ENCODE measurements around the gene KDELR1. TPM values are rescaled to one million over a fixed set of nuclear protein-coding genes. Genes with fewer than 3 reads are reported as not detected.
"Not testable (repeated sequence)": the region's sequence is repeated elsewhere in the genome, so short reads cannot be mapped to it uniquely, and the experiment has no call there.

The KDELR1 gene
- total RNA-seq, 2 experiments from 2014 or later, result 64.8 to 72.2 TPM

DNA sequence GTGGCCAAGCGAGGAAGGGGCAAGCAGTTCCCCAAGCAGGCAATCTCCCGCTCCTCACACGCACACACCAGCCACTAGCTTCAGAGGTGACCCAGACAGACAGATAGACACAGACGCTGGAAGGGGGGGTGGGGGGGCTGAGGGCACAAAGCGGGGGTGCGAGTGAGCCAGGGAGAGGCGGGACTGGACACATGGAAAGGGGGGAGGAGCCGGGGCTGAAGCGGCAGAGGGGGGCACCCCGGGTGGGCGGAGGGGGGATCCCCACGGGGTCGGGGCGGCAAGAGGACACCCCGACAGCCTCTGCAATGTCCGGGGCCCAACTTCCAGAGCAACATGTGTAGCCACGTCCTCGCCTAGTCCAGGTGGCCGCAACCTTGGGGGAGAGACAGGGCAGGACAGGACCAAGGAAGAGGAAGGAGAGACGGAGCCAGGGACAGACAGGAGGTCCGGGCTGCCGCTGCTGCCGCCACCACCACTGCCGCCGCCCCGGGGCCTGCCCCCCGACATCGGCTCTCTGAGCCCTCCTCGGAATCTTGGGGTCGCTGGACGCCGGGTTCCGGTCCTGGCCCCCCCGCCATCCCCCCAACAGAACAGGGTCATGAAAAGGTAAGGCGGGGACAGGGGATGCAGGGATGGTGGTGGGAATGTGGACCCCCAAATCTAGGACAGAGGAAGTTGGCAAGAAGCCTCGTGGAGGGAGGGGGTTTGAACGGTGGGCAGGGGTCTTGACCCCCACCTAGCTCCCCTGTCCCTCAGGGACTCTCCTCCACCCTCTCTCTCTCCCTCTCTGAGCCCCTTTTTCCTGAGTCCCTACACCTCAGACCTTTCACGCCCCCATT, 3.2 kb upstream of the KDELR1 start:
- H3K4me1 Mint-ChIP-seq, result peaks cover 27% of the 10 kb centered on the region
- ATAC-seq (no peak), DNase-seq (no peak)
- no peaks in the 10 kb centered on the region for H3K9me3 Mint-ChIP-seq (ENCODE audit: low read depth)
- H3K27me3 Mint-ChIP-seq, result peaks cover 46% of the 10 kb centered on the region
- CTCF ChIA-PET, result interaction anchor here (1.8 kb wide), 1 partner anchor 20 kb away, joined by 4 read pairs; no protein-coding TSS in a partner anchor
- H3K27ac Mint-ChIP-seq, result no peak overlapping the region
- peaks cover under 1% of the 10 kb centered on the region for H3K36me3 Mint-ChIP-seq
- H3K4me3 Mint-ChIP-seq, result no peak overlapping the region

GRCh38 chr19:48393559-48394330, 2.4 kb upstream of the KDELR1 start, which contains the start of gene GRIN2D:
Gene GRIN2D, plus strand, starts transcription at chr19:48393668. Its CDS starts 4,725 bp downstream, at chr19:48398393.
- Mint-ChIP-seq H3K27me3 (peaks cover 46% of the 10 kb centered on the region), H3K4me3 (no peak within 1 kb of the TSS), H3K9me3 (ENCODE audit: low read depth) (no peaks in the 10 kb centered on the region), H3K4me1 (peaks cover 25% of the 10 kb centered on the region), H3K36me3 (peaks cover 3% of the 10 kb centered on the region), H3K27ac (no peak within 1 kb of the TSS)
- no peak for ATAC-seq
- DNase-seq, result no peak
- CTCF ChIA-PET, result interaction anchor here (1.1 kb wide), 2 partner anchors 8 to 60 kb away, joined by 3 to 4 read pairs; no protein-coding TSS in a partner anchor

DNA sequence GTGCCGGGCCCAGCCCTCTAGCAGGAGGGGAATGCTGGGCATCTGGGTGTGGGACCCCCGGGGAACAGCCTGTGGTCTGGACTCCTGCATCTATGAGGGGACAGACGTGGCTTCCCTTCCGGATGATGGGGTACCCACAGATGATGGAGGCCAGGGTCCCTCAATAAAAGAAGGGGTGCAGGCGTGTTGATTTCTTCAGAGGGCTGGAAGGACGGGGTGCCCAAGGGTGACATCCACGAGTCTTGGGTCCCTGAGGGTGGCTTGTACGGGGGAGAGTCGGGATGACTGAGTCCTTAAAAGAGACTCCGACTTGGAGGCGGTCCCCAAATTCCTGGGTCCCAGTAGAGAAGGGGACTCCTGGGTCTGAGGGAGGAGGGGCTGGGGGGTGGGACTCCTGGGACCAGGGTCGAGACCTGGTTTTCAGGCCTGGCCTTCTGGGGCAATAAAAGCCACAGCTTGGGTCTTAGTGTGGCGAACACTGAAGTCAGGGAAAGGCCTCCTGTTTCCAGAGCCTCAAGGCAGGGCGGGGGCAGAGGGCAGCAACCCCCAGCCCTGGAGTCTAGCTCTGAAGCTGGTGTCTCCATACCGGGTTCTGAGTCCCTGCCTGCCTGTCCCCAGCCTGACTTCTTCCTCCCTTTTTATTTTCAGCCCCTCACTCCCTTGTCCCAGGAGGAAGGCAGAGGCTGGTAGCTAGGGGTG, 1.7 kb upstream of the KDELR1 start:
- Mint-ChIP-seq H3K4me3 (no peak overlapping the region), H3K27ac (no peak overlapping the region), H3K9me3 (ENCODE audit: low read depth) (no peaks in the 10 kb centered on the region), H3K36me3 (peaks cover 10% of the 10 kb centered on the region), H3K4me1 (peaks cover 29% of the 10 kb centered on the region), H3K27me3 (peaks cover 45% of the 10 kb centered on the region)
- CTCF ChIA-PET, result interaction anchor here (1.1 kb wide), 2 partner anchors 9 to 59 kb away, joined by 3 to 4 read pairs; no protein-coding TSS in a partner anchor
- DNase-seq, result no peak
- no peak for ATAC-seq

DNA sequence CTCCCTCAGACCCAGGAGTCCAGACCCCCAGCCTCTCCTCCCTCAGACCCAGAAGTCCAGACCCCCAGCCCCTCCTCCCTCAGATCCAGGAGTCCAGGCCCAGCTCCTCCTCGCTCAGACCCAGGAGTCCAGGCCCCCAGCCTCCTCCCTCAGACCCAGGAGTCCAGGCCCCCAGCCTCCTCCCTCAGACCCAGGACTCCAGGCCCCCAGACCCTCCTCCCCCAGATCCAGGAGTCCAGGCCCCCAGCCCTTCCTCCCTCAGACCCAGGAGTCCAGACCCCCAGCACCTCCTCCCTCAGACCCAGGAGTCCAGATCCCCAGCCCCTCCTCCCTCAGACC, 624 bp upstream of the KDELR1 start:
- H3K27me3 Mint-ChIP-seq, result peaks cover 36% of the 10 kb centered on the region
- H3K9me3 Mint-ChIP-seq (ENCODE audit: low read depth); ATAC-seq; H3K27ac Mint-ChIP-seq; DNase-seq: not testable (repeated sequence)
- H3K4me1 Mint-ChIP-seq, result peaks cover 21% of the 10 kb centered on the region
- CTCF ChIA-PET, result interaction anchor here (0.7 to 2.2 kb wide), 34 partner anchors 10 to 225 kb away, joined by 3 to 67 read pairs (median 5); partner anchors contain the start of genes GRWD1, SYNGR4 and TMEM143
- H3K4me3 Mint-ChIP-seq, result peak overlapping the region; percentile 93
- H3K36me3 Mint-ChIP-seq, result peaks cover 15% of the 10 kb centered on the region

DNA sequence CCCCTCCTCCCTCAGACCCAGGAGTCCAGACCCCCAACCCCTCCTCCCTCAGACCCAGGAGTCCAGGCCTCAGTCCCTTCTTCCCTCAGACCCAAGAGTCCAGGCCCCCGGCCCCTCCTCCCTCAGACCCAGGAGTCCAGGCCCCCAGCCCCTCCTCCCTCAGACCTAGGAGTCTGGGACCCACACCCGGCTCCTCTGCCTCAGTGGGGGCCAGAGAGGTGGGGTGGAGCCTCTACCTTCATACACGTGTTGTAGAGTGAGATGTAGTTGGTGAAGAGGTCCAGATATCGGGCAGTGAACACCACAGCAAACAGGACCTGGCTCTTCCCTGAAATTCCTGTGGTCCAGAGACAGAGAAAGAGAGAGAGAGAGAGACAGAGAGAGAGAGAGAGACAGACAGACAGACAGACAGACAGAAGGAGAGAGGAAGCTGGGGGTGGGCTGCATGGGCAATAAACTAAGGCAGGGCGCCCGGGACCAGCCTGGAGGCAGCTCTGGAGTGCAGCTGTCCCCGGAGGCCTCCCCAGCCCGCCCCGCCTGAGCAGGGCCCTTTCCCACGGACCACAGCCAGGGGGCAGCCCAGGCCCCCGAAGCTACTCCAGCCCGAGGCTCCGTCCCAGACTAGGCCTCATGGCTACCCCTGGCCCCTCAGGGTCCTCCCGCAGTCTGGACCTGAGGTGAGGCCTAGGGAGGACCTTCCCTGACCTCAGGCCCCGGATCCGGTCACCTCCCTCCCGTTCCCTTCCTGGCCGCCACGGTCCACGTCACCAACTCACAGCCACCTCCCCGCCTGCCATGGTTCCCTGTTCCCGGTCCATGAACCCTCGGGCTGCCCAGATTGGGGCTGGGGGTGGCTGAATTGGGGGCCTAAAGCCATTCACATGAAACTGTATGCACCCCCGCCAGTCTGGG, 907 bp downstream of the KDELR1 start:
- Mint-ChIP-seq H3K27me3 (peaks cover 24% of the 10 kb centered on the region), H3K4me3 (peak overlapping the region; percentile 93), H3K36me3 (peaks cover 19% of the 10 kb centered on the region), H3K9me3 (ENCODE audit: low read depth) (no peaks in the 10 kb centered on the region), H3K4me1 (peaks cover 20% of the 10 kb centered on the region), H3K27ac (peak overlapping the region; percentile 92)
- DNase-seq, result peak; percentile 82
- ATAC-seq, result peak; percentile 80
- CTCF ChIA-PET, result interaction anchor here (0.6 to 2.2 kb wide), 37 partner anchors 9 to 542 kb away, joined by 3 to 67 read pairs (median 5); partner anchors contain the start of genes GRWD1, NUCB1, SYNGR4 and TMEM143

DNA sequence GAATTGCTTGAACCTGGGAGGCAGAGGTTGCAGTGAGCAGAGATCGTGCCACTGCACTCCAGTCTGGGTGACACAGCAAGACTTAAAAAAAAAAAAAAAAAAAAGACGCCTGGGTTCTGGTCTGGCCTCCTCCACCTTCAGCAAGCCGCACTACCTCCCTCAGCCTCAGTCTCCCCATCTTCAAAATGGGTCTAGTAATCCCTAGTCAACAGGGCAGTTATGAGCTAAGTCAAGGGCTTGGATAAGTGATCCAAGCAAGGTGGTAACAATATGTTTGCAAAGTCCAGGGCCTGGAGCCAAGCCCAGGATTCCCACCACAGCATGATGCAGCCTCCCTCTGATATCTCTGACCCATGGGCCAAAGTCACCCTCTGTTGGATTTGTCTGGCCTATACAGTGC, 4.4 kb downstream of the KDELR1 start:
- Mint-ChIP-seq H3K4me3 (no peak overlapping the region), H3K27ac (no peak overlapping the region), H3K9me3 (ENCODE audit: low read depth) (no peaks in the 10 kb centered on the region), H3K36me3 (peaks cover 30% of the 10 kb centered on the region), H3K4me1 (peaks cover 15% of the 10 kb centered on the region), H3K27me3 (no peaks in the 10 kb centered on the region)
- CTCF ChIA-PET, result interaction anchor here (0.7 kb wide), 1 partner anchor 25 kb away, joined by 3 read pairs; no protein-coding TSS in a partner anchor
- ATAC-seq (no peak), DNase-seq (no peak)

- CTCF ChIA-PET, result no interaction called here
- ATAC-seq (no peak), DNase-seq (no peak)
- Mint-ChIP-seq H3K27ac (no peak overlapping the region), H3K9me3 (ENCODE audit: low read depth) (no peaks in the 10 kb centered on the region), H3K36me3 (peaks cover 35% of the 10 kb centered on the region), H3K4me3 (no peak overlapping the region), H3K27me3 (no peaks in the 10 kb centered on the region), H3K4me1 (peaks cover 13% of the 10 kb centered on the region)
Observed at GRCh38 chr19:48385461-48386087, 5.8 kb downstream of the KDELR1 start.

DNA sequence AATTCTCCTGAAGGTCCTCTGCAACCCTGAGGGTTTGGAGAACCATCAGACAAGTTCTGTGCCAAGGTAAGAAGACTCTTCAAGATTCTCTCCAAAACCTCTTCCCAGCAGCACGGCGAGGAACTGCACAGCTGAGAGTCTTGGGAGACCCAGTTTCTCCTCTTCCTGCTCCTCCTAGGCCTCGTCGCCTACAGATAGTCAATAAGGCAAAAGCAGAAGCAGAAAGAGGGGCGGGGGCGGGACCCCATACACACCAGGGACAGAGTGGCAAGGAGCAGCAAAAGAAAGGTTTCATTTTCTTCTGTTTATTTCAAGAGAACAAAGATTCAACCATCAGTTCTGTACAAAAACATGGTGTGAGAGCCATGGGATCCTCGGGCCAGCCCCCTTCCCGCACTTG, 9.1 kb downstream of the KDELR1 start:
- no peak for ATAC-seq
- Mint-ChIP-seq H3K27me3 (no peaks in the 10 kb centered on the region), H3K27ac (no peak overlapping the region), H3K4me1 (peaks cover 2% of the 10 kb centered on the region), H3K9me3 (ENCODE audit: low read depth) (no peaks in the 10 kb centered on the region), H3K36me3 (peaks cover 23% of the 10 kb centered on the region), H3K4me3 (no peak overlapping the region)
- CTCF ChIA-PET, result interaction anchor here (0.7 to 2.4 kb wide), 2 partner anchors 9 to 65 kb away, joined by 3 to 9 read pairs; partner anchors contain the start of gene KDELR1
- DNase-seq, result no peak

GRCh38 chr19:48381178-48381950, 10.0 kb downstream of the KDELR1 start:
- Mint-ChIP-seq H3K27me3 (no peaks in the 10 kb centered on the region), H3K36me3 (peaks cover 19% of the 10 kb centered on the region), H3K9me3 (ENCODE audit: low read depth) (no peaks in the 10 kb centered on the region), H3K27ac (peak overlapping the region; percentile 14), H3K4me3 (no peak overlapping the region), H3K4me1 (peaks cover 2% of the 10 kb centered on the region)
- DNase-seq, result no peak
- ATAC-seq, result no peak
- CTCF ChIA-PET, result interaction anchor here (0.7 to 2.4 kb wide), 2 partner anchors 10 to 66 kb away, joined by 3 to 9 read pairs; partner anchors contain the start of gene KDELR1

DNA sequence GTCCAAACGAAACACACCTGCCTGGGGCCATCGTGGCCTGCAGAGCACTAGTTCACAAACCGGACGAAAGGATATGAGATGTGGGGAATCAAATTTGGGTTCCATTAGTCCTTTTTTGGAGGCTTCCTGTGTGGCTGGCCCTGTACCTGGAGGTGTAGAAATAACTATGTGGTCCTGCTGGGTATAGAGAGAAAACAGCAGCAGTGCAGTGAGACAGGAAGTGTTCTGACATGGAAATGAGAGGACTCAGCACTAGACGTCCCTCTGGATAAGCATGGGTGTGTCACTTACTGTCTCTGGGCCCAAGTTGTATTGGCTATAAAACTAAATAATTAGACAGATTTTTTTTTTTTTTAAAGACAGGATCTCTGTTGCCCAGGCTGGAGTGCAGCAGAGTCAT, 12.3 kb downstream of the KDELR1 start:
- no peaks in the 10 kb centered on the region for H3K27me3 Mint-ChIP-seq
- no peak overlapping the region for H3K27ac Mint-ChIP-seq
- H3K9me3 Mint-ChIP-seq (ENCODE audit: low read depth), result no peaks in the 10 kb centered on the region
- CTCF ChIA-PET, result interaction anchor here (1.9 kb wide), 1 partner anchor 12 kb away, joined by 6 read pairs; the partner anchor contains the start of gene KDELR1
- H3K4me1 Mint-ChIP-seq, result peaks cover 2% of the 10 kb centered on the region
- DNase-seq (no peak), ATAC-seq (peak; percentile 30)
- peaks cover 7% of the 10 kb centered on the region for H3K36me3 Mint-ChIP-seq
- H3K4me3 Mint-ChIP-seq, result no peak overlapping the region

GRCh38 chr19:48378194-48378570, 13.2 kb downstream of the KDELR1 start:
- no peak overlapping the region for H3K4me3 Mint-ChIP-seq
- CTCF ChIA-PET, result interaction anchor here (1.9 kb wide), 1 partner anchor 13 kb away, joined by 6 read pairs; the partner anchor contains the start of gene KDELR1
- H3K27ac Mint-ChIP-seq, result no peak overlapping the region
- no peak for ATAC-seq
- no peaks in the 10 kb centered on the region for H3K9me3 Mint-ChIP-seq (ENCODE audit: low read depth)
- H3K4me1 Mint-ChIP-seq, result peaks cover 2% of the 10 kb centered on the region
- no peaks in the 10 kb centered on the region for H3K27me3 Mint-ChIP-seq
- H3K36me3 Mint-ChIP-seq, result peaks cover 5% of the 10 kb centered on the region
- no peak for DNase-seq

Measured in activated CD8-positive, alpha-beta memory T cell treated with anti-CD3 and anti-CD28 coated beads, Interleukin-2, amount 10 ng/mL, durations not matched to agents 7 days and 5 days (primary cell).